Common myeloid progenitor, CD34-positive (primary cell): ENCODE results near the gene QRFP.
A peak's percentile ranks its signal among the peaks of the same experiment; 100 is the strongest.
"Not testable (repeated sequence)": the region's sequence is repeated elsewhere in the genome, so short reads cannot be mapped to it uniquely, and the experiment has no call there.

Source experiments
- CTCF ChIA-PET: fragments of 350-600 bp; sonication (Branson Sonifier 250); formaldehyde crosslinking; loops from one replicate; lab custom pipeline; 2021; ENCODE audit warnings: antibody characterized with exemption; lab: Charles Lee
- POLR2A ChIA-PET: fragments of 350-600 bp; sonication (Branson Sonifier 250); formaldehyde crosslinking; loops from one replicate; lab custom pipeline; 2021; ENCODE audit warnings: antibody characterized with exemption; lab: Charles Lee
- DNase-seq, 3 donors: peaks; one replicate each; pipeline versions ENCODE4 v3.0.0 to v3.0.0-alpha.2; 2013
- H3K27ac ChIP-seq, 2 experiments: 1 replicate in 1 of 2; 2 replicates in 1 of 2; pipeline ENCODE4 v1.7.0; 2013; ENCODE audit warnings: inconsistent platforms in 2 of 2, low read length in 2 of 2, mild to moderate bottlenecking in 2 of 2, low read depth in 1 of 2, moderate library complexity in 1 of 2; ENCODE audit not compliant: severe bottlenecking in 2 of 2, insufficient read depth in 1 of 2, poor library complexity in 1 of 2
- H3K27me3 ChIP-seq, 5 experiments: replicated peaks in 2 of 5; 1 replicate in 3 of 5; 2 replicates in 2 of 5; pipeline versions ENCODE4 v1.6.1 to v1.7.0; 2013; ENCODE audit warnings: low read length in 4 of 5, mild to moderate bottlenecking in 2 of 5, moderate library complexity in 2 of 5, inconsistent platforms in 1 of 5; ENCODE audit not compliant: insufficient read depth in 5 of 5, control insufficient read depth in 4 of 5
- H3K36me3 ChIP-seq, 4 experiments: 1 replicate in 2 of 4; 2 replicates in 2 of 4; pipeline versions ENCODE4 v1.6.1 to v1.7.0; 2013; ENCODE audit warnings: low read length in 3 of 4, control low read depth in 1 of 4, mild to moderate bottlenecking in 1 of 4; ENCODE audit not compliant: control insufficient read depth in 4 of 4, insufficient read depth in 4 of 4
- H3K4me1 ChIP-seq, 4 experiments: 1 replicate in 3 of 4; 2 replicates in 1 of 4; pipeline versions ENCODE4 v1.6.1 to v1.7.1; 2013; ENCODE audit warnings: low read length in 3 of 4, mild to moderate bottlenecking in 3 of 4, control low read depth in 1 of 4, inconsistent platforms in 1 of 4, moderate library complexity in 1 of 4; ENCODE audit not compliant: control insufficient read depth in 4 of 4, insufficient read depth in 4 of 4; ENCODE audit errors: control extremely low read depth in 1 of 4
- H3K4me3 ChIP-seq, 7 experiments: 1 replicate in 4 of 7; 2 replicates in 3 of 7; pipeline versions ENCODE4 v1.5.1 to v1.7.0; 2013; ENCODE audit warnings: mild to moderate bottlenecking in 7 of 7, low read length in 6 of 7, moderate library complexity in 6 of 7, inconsistent platforms in 2 of 7, low read depth in 2 of 7, control low read depth in 1 of 7; ENCODE audit not compliant: insufficient read depth in 4 of 7, control insufficient read depth in 1 of 7; ENCODE audit errors: extremely low read depth in 1 of 7
- H3K9me3 ChIP-seq, 5 experiments: 1 replicate in 4 of 5; 2 replicates in 1 of 5; pipeline versions ENCODE4 v1.6.1 to v1.7.1; 2013; ENCODE audit warnings: low read length in 4 of 5, mild to moderate bottlenecking in 2 of 5, inconsistent platforms in 1 of 5, low read depth in 1 of 5, moderate library complexity in 1 of 5; ENCODE audit not compliant: control insufficient read depth in 4 of 5, insufficient read depth in 2 of 5; ENCODE audit errors: control extremely low read depth in 1 of 5
- WGBS: methylation state at CpG from one replicate; pipeline ENCODE4 v1.1.5; 2013; ENCODE audit not compliant: insufficient coverage; 5-methylcytosine and 5-hydroxymethylcytosine counted together

The QRFP gene

GRCh38 chr9:130911254-130912049 is 14.8 kb upstream of the QRFP start:
- Histone ChIP-seq H3K36me3 (no peaks in the 10 kb centered on the region), H3K27me3 (peaks cover 0 to 12% (median 0%) of the 10 kb centered on the region in 5 experiments), H3K4me3 (no peak overlapping the region), H3K4me1 (peaks cover 0 to 7% (median 3%) of the 10 kb centered on the region in 4 experiments), H3K9me3 (no peaks in the 10 kb centered on the region), H3K27ac (no peak overlapping the region)
- ChIA-PET CTCF (no interaction called here), POLR2A (no interaction called here)
- 94% methylated on average over 21 of the region's 26 CpGs for WGBS
- DNase-seq = no peak

GRCh38 chr9:130910670-130911069 is 14.1 kb upstream of the QRFP start:
- no CpG with 5 or more reads among the region's 1 CpG for WGBS
- H3K4me3 ChIP-seq, H3K36me3 ChIP-seq, DNase-seq, H3K9me3 ChIP-seq, POLR2A ChIA-PET, CTCF ChIA-PET, H3K27ac ChIP-seq, H3K4me1 ChIP-seq: not testable (repeated sequence)
- peaks cover 0 to 11% (median 0%) of the 10 kb centered on the region in 5 experiments for H3K27me3 ChIP-seq

DNA sequence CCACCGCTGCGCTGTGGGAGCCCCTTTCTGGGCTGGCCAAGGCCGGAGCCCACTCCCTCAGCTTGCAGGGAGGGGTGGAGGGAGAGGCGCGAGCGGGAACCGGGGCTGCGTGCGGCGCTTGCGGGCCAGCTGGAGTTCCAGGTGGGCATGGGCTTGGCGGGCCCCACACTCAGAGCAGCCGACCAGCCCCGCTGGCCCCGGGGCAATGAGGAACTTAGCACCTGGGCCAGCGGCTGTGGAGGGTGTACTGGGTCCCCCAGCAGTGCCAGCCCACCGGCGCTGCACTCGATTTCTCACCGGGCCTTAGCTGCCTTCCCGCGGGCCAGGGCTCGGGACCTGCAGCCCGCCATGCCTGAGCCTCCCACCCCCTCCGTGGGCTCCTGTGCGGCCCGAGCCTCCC is 13.4 kb upstream of the QRFP start:
- H3K27ac ChIP-seq, H3K4me3 ChIP-seq, H3K4me1 ChIP-seq, H3K9me3 ChIP-seq, H3K36me3 ChIP-seq, DNase-seq, POLR2A ChIA-PET, H3K27me3 ChIP-seq: not testable (repeated sequence)
- CTCF ChIA-PET = interaction anchor here (1.3 kb wide), 1 partner anchor 23 kb away, joined by 3 read pairs; no protein-coding TSS in a partner anchor
- 90% methylated on average over 8 of the region's 27 CpGs for WGBS

DNA sequence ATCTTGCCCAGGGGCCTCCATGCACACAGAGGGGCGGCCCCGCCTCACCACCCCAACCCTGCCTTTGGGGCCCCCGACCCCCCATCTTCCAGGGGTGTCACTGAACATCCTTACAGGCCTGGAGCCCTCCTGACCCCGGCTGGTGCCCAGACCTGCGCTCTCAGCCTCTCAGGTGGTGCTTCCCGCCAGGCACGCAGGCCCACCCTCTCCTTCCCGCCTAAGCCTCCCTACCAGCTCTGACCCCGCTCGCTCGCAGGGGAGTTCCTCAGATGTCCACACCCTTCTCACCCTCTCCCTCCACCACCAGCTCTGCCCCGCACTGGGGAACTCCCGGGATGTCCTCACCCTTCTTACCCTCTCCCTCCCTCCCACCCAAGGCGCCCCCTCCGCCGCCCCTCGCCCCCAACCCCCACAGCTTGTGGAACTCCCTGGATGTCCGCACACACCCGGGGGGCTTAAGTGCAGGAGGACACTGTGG is 12.3 kb upstream of the QRFP start:
- Histone ChIP-seq H3K27ac (no peak overlapping the region), H3K36me3 (no peaks in the 10 kb centered on the region), H3K27me3 (peaks cover 0 to 7% (median 0%) of the 10 kb centered on the region in 5 experiments), H3K9me3 (no peaks in the 10 kb centered on the region), H3K4me1 (peaks cover 0 to 7% (median 3%) of the 10 kb centered on the region in 4 experiments), H3K4me3 (no peak overlapping the region)
- DNase-seq = no peak
- CTCF ChIA-PET = interaction anchor here (1.3 kb wide), 1 partner anchor 25 kb away, joined by 3 read pairs; no protein-coding TSS in a partner anchor
- POLR2A ChIA-PET = no interaction called here
- 98% methylated on average over 7 of the region's 19 CpGs for WGBS

DNA sequence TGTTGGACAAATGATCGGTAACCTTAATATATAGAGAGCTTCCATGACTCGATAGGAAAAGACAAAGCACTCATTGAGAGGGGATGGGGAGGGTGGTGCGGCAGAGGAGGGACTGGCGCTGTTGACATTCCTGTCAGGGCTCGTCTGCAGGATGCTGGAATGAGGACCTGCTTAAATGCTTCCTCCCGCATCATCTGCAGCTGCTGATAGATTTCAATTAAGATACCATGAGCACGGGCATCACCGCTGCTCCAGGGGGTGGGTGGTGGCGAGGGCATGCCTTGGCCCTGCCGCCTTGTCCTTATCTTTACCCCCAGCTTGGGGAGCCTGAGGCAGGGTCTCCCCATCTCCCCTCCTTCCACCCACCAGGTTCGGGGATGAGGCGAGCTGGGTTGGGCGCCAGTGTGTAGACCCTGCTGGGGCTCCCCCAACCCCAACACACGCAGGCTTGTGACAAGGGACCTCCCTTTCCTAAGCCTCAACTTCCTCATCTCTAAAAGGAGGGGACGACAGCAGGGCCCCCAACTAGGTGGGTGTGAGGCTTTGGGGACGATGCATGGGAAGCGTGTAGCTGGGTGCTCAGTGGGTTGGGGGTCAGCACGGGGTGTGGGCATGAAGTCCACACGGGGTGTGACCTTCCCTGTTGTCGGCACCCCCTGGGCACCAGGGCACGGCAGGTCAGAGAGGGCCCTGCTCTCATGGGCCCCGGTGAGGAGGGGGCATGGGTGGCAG is 11.7 kb upstream of the QRFP start:
- H3K4me1 ChIP-seq = peaks cover 0 to 7% (median 3%) of the 10 kb centered on the region in 4 experiments
- CTCF ChIA-PET = interaction anchor here (0.7 to 1.2 kb wide), 2 partner anchors 38 to 44 kb away, joined by 3 read pairs; no protein-coding TSS in a partner anchor
- DNase-seq = peak in 2 of 3 donors; percentile 57 to 70
- H3K27me3 ChIP-seq = peaks cover 0 to 3% (median 0%) of the 10 kb centered on the region in 5 experiments
- no peaks in the 10 kb centered on the region for H3K9me3 ChIP-seq
- no peak overlapping the region for H3K27ac ChIP-seq
- WGBS = 48% methylated on average over 18 of the region's 22 CpGs
- POLR2A ChIA-PET = no interaction called here
- no peak overlapping the region for H3K4me3 ChIP-seq
- no peaks in the 10 kb centered on the region for H3K36me3 ChIP-seq

DNA sequence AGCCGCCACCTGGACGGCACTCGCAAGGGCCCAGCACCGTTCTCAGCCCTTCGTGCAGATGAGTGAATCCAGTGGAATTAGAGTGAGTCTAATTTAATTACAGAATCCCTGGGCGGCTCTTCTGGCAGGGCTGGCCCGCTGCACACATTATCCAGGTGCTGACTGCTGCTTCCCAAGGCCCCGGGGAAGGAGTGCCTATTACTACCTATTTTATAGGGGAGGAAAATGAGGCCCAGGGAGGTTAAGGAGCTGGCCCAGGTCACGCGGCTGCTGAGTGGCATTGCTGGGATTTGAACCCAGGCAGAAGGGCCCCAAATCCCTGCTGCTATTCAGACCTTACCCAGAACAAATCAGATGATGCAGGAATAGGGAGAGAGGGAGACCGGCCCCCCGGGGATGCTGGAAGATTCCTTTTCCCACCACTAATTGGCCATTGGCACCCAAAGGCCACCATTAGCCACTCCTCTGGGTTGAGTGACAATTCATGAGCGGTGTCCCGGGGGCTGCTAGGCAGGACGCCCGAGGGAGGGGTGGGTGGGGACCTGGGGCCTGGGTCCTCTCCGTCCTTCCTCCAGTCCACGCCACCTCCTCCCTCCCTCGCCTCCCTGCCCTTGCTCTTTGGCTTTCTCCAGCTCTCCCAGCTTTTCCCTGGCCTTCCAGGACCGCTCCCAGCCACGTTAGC is 10.3 kb upstream of the QRFP start:
- ChIA-PET POLR2A (no interaction called here), CTCF (interaction anchor here (1.0 to 1.2 kb wide), 2 partner anchors 9 to 43 kb away, joined by 3 read pairs; no protein-coding TSS in a partner anchor)
- Histone ChIP-seq H3K4me3 (no peak overlapping the region), H3K9me3 (no peaks in the 10 kb centered on the region), H3K4me1 (peaks cover 0 to 7% (median 3%) of the 10 kb centered on the region in 4 experiments), H3K27me3 (no peaks in the 10 kb centered on the region), H3K36me3 (no peaks in the 10 kb centered on the region), H3K27ac (no peak overlapping the region)
- no peak for DNase-seq
- WGBS = 92% methylated on average over 18 of the region's 21 CpGs
